Measurements from ENCODE around the gene ANXA10.
"Not testable (repeated sequence)": the region's sequence is repeated elsewhere in the genome, so short reads cannot be mapped to it uniquely, and the experiment has no call there.

The ANXA10 gene

DNA sequence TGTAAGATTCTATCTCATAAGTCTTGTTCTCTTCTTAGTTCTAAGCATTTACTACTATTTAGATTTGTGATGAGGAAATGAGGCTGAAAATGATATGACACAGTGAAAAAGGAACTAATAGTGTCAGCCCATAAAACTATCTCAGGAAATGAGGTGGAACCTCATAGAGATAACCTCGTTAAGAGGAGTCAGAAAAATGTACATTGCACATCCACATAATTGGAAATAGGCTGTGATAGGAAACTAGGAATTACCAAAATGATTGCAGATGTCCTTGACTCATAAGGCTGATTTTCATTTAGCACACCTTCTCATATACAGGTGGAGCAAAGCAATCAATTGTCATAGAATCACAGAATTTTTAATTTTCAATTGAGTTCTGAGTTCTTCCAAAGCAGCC, 26.8 kb downstream of the ANXA10 start:
- FAIRE-seq: no peak

DNA sequence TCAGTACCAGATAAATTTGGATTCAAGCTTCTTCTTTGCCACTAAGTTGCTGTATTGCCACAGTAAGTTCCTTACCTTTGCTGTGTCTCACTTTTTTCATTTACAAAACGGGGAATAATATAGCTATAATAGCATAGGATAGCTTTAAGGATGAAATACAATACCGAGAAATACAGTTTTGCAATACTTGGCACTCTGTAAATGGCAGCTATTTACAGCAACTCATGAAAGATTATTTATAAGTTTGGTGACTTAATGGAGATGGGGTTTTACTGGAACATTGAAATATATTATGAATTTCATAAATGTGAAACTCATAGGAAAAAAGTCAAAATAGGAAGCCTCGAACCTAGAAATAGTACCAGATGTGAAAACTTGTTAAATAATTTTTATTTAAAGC, 27.6 kb downstream of the ANXA10 start:
- no peak for FAIRE-seq

DNA sequence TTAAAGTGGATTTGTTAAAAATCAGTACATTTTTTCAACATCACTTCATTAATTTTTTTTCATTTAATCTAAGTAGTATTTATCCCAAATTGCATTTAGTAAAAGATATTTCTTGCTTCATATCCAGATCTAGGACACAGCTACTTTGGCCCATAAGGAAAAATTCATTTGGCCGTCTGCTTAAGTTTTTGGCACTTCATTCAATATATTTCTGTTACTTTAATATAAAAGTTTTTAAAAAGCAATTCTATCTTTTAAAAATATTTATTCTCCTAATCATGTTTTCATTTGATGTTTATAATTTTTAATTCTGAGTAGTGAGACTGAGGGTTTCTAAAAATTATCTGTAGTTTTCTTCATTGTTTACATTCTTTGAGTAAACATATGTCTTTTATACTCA, 28.5 kb downstream of the ANXA10 start:
- FAIRE-seq: no peak

DNA sequence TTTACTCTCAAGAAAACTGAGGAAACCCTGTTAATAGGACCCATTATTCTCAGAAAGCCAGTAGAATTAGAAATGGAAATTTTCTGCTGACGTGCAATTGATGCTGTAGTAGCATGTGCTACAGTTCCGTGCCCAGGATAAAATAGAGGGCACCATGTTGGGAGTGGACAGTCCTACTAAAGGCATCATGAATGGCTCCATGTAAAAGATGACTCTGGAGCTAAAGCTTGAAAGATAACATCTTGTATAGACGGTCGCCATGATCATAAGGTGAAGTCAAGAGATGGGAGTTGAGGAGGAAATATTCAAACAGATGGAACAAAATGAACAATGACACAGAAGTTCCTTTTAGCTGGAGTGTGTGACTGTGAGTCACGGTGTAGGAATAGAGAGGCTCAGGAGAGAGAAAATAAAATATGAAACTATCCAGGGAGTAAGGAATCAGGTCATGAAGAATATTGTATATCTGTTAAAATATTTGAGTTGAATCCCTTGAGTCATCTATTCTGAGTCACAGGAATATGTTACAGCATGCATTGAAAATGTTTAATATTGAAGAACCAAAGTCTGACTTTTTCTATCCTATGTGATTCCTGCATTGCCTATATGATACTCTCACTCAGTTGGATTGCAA, 31.8 kb downstream of the ANXA10 start:
- no peak for FAIRE-seq

DNA sequence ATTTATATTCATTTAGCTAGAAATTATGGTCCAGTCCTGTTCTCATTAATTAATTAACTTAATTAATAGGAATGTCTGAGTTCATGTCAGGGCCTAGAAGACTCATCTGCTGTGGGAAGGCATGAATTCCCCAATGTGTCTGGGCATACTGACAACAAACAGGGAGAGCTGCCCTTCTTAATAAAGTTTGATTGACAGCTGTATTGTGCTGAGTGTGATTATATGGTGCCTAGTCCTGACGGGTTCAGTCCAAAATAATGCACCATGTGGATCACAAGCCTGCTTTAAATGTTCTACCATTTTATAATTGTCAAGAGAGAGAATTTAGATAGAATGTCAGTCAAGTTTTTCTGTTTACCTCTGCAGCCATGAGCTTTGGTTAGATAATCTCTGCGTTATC, 34.6 kb downstream of the ANXA10 start:
- no peak for FAIRE-seq

DNA sequence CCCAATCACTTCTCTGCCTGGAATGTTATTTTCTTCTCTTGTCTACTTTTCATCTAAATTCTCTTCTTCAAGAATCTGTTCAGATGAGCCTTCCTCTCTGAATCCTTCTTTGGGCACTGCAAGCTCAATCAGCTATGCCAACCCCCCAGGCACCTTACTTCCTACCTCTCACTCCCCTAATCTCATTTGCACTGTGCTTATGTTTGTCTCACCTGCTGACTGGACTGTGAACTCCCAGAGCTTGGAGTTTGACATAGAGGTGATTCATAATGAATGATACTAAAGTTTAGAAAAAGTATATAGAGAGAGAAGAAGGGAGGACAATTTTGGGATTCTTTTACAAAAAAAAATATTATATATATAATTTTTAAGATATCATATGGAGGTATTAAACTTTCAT, 36.3 kb downstream of the ANXA10 start:
- FAIRE-seq: no peak

DNA sequence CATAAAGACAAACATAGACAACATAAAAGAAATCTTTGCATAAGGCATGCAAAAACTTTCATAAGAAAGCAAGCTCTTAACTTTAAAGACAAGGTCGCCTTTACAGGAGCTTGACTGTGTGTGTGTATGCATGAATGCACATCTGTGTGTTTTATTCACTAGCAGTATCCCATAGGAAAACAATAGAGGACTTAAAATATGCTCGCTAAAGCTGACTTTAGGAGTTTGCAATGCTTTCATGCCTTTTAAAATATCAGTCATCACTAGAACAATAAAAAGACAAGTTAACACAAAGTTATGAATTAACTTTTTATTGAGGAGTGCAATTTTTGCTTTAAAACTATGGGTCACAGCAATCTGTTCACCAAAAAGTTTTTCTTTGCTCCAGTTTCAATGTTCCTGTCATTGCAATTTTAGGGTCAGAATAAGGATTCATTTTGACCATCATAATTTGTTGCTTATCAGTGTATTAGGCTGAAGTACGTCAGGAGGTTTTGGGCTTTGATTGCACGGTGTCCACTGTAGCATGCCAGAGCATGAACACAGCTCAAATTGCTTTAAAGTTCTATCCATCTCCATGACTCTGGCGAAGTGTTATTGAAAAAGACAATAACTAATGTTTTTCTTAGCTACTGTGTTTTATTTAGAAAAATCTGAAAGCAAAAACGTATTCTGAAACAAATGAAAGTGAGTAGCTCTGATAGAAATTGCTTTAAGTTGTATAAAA, 36.9 kb downstream of the ANXA10 start:
- FAIRE-seq: no peak

DNA sequence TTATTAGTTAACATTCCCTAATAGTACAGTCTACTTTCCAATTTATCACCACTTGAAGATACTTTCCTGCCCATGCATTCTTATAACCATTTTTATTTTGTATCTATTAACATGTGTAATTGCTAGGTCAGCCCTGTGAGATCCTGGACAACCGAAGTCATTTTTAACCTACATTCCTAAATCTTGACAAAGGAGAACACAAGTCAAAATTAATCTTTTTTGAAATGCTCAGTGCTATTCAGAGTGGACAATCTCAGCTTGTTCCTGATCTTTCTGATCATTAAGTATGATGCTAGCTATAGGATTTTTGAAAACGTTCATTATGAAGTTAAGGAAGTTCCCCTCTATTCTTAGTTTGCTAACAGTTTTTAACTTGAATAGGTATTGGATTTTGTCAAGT, 37.5 kb downstream of the ANXA10 start:
- FAIRE-seq: no peak

DNA sequence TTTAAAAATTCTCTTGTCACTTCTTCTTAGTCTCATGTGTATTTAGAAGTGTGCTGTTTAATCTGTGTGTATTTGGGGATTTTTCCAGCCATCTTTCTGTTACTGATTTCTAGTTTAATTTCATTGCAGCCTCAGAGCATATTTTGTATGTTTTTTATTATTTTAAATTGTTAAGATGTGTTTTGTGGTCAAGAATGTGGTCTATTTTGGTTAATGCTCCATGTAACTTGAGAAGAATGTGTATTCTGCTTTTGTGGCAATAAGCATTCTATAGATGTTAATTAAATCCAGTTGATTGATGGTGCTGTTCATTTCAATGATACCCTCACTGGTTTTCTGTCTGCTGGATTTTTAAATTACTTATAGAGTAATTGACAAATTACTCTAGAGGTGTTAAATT, 38.9 kb downstream of the ANXA10 start:
- FAIRE-seq: no peak

DNA sequence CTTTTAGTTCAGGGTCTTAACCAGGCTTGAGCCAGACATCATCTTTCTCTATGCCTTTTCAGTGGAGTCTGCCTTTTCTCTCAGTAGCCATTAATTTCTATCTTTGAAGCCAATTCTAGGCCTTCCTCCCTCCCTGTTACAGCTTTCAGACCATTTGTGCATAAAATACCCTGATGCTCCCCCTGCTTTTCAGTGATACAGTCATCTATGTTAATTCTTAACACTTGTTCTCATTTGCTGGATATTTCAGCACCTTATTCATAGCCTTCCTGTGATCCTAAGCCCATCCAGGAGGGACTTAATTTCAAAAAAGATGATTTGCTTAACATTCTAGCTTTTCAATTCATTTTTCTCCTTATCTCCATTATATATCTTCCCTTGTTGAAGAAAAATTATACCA, 42.3 kb downstream of the ANXA10 start:
- FAIRE-seq: no peak

DNA sequence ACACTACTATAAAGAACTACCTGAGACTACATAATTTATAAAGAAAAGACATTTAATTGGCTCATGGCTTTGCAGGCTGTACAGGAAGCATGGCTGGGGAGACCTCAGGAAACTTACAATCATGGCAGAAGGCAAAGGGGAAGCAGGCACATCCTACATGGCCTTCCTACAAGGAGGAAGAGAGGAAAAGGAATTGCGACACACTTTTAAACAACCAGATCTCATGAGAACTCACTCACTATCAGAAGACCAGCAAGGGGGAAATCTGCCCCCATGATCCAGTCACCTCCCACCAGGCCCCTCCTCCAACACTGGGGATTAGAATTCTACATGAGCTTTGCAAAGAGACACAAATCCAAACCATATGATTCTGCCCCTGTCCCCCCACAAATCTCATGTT, 43.5 kb downstream of the ANXA10 start:
- FAIRE-seq: not testable (repeated sequence)

DNA sequence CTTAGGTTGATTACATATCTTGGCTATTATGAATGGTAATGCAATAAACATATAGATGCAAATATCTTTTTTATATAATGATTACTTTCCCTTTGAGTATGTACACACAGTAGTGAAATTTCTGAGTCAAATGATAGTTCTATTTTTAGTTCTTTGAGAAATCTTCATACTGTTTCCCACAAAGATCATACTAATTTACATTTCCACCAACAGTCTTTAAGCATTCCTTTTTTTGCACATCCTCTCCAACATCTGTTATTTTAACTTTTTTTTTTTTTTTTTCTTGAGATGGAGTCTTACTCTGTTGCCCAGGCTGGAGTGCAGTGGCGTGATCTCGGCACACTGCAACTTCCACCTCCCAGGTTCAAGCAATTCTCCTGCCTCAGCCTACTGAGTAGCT, 45.4 kb downstream of the ANXA10 start:
- FAIRE-seq: not testable (repeated sequence)

DNA sequence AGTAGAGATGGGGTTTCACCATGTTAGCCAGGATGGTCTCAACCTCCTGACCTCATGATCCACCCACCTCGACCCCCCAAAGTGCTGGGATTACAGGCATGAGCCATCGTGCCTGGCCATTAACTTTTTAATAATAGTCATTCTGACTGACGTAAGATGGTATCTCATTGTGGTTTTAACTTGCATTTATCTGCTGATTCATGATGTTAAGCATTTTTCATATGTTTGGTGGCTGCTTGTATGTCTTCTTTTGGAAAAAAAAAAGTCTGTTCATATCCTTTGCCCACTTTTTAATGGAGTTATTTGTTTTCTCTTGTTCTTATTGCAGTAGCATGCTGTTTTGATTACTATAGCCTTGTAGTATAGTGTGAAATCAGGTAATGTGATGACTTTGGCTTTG, 45.8 kb downstream of the ANXA10 start:
- no peak for FAIRE-seq

DNA sequence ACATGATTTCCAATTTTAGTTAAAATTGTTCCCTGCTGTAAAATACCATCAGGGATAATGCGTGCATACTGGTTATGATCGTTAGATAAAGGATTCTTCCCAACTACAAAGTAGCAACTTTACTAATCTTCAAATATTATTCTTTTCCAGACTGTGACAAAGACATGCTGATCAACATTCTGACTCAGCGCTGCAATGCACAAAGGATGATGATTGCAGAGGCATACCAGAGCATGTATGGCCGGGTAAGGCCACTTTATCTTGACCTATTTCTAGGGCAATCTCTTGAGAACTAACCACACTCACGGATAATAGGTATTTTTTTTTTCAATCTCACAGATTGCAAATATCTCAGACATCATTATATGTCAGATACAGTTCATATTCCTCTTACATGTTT, 47.0 kb downstream of the ANXA10 start:
- no peak for FAIRE-seq

DNA sequence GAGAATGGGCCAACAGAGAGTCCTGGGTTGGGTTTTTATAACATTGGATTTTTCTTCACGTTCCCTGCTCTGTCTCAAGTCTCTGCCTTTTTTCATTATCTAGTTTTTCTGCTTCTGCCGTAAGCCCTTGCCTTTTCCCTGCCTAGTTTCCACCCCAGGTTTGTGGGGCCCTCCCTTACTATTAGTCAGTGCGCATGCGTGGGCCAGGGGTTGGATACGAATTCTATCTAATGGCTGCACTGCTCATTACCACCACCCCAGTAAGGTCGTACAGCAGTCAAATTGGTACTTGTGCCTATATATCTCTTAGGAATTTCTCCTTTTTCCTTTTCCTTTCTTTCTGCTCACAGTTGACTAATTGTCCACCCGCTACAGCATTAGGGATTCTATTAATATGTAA, 49.4 kb downstream of the ANXA10 start:
- no peak for FAIRE-seq

DNA sequence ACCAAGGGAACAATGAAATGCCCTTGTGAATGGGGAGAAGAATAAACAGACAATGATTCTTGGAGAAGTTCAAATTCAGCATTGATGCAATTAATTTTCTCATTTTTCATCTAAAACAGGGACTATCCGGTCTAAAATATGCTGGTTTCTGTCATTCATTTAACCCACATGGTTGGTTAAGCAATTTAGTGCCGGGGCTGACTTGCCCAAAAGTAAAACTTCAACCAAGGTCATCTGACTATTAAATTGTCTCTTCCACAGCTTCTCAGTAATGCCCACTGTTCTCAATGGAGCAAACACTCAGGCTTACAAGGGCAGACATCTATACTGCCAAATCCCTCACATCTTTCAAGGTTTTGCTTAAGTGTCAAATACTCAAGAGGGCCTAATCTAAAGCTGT, 51.3 kb downstream of the ANXA10 start:
- FAIRE-seq: no peak

DNA sequence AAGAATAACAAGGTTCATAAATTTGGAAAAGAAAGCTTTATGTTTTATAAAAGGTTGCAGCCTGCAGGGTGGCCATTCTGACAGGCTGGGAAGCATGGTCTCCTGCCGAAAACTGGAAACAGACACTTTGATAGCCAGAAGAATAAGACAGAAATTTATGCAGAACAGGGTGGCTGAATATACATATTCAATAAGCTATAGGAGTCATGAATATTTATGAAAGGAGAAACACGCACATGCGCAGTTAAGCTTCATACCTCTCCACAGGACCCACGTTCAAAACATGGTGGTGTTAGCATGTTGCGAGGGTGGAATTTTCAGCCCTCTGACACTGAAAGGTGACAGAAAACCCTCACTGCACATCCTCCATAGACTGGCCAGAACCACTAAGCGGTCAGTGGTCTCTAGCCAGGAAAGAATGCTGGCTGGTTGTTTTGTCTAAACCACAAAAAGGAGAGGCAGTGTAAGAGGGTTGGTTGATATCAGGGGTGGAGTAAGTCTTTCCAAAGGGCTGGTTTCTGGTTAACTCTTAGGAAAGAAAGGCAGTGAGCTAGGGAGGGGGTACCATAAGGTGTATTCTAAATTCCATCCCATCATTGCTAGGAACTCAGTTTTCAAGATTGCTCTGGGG, 58.2 kb downstream of the ANXA10 start:
- no peak for FAIRE-seq

DNA sequence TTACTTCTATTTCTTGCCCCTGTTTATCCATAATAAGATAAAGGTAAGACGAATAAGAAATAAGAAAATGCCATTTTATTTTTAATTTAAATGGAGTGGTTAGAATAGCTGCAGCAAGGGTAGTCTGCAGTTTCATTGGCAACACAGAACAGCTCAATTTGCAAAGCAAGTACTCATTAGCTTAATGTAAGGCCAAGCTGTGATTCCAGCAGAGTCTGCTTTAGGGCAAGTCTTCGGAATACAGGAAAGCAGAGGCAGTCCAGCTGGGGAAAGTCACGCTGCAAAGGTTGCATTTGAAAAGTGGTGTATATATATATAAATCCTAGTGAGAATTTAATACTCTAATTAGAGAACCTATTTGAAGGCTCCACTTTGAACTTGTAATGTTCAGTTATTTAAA, 59.0 kb downstream of the ANXA10 start:
- FAIRE-seq: no peak

DNA sequence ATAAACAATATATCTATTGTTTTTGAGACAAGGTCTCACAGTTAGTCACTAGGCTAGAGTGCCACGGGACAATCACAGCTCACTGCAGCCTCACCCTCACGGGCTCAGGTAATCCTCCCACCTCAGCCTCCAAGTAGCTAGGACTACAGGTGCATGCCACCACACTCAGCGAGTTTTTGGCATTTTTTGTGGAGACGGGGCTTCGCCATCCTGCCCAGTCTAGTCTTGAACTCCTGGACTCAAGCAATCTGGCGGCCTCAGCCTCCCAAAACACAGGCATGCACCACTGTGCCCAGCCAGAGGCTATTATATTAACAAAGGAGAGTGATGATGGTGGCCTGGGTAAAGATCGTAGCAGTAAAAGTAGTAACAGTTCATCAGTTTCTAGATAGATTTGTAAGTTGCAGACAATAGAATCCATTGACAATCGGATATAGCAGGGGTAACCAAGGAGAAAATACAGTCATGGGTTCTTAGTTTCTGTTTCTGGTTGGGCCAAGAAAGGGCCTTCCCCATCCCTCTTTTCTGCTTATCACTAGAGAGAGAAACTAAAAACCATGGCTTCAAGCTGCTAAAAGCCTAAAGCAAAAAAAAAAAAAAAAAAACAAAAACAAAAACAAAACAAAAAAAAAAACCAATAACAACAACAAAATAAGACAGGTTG, 60.6 kb downstream of the ANXA10 start:
- no peak for FAIRE-seq

DNA sequence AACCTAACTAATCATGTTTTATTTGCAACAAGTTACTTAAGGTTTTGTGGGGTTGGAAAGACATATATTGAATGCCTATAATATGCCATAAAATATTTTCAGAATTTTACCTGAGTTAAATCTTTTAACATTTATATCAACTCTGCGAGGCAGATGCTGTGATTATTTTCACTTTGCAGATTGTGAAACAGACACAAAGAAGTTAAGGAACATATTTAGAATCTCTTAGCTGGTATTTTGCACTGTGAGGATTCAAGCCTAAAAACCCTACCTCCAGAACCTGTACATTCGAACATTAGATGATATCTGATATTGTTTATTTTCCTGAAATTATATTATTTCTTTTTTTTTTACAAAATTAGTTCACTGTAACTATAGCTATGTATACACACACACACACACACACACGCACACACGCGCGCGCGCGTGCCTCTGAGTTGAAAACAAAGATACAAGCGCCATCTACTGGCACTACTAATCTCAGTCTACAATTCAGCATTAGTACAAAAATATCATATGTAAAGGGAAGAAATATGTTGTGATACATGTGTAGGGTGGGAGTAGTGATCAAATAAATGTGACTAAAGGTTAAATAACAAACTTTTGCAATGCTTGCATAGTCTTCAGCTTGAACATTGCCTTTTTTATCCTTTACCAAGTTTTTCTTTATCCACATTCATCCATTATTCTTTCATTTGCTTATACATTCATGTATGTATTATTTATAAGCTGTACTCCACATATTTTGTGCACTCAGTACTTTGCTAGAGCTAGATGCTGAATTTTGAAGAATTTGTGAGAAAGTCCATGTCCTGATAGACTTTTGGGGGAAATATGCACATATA, 61.5 kb downstream of the ANXA10 start:
- peak; percentile 70 for FAIRE-seq

DNA sequence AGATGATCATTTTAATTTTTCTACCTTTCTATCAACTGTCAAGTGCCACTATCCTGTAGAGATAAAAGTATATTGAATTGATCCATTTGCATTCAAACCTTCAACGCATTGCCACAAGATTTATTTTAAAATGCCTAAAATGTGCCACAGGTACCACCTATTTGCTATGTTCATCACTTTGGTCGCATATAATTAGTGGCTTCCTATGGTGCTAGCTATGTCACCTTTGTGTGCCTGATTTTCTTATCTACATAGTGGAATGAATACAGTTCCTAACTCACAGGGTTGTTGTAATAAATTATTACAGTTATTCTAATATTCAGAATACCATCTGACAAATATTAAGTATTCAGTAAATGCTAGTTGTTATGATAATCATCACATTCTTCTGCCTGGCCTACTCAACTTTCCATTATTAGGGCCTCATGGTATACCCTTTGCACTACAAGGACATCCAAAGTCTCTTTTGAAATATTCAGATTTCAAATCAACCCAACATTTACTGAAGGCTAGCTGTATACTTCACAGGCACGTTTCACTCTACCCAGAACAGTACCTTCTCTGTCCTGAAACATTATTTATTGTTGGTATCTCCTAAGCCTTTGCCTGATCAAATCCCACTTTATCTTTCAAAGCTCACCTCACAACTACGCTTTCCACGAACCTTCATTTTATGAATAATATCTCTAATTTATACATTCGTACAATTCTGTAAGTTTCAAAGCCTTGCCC, 62.4 kb downstream of the ANXA10 start:
- FAIRE-seq: no peak

DNA sequence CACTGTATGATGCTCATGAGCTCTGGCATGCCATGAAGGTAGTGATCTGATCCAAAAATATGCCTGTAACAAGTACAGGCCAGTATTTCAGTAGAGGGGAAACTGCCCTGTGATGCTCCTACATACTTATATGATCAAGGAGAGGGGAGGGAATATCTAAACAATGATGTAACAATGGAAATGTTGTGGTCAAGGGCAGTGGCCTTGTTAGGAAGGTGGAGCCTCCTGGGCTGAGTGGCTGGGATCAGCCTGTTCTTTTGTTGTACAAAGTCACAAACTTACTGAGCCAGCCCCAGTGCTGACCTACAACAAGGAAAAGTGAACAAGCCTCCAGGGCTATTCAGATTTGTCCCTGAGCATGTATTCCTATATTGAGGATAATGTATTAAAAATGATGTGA, 70.3 kb downstream of the ANXA10 start:
- no peak for FAIRE-seq

All from G401.6 (cell line).